GM18951 (cell line): ENCODE measurements around the gene C16orf95.

ENCODE experiments used
- POLR2A ChIP-seq: IDR thresholded peaks from 4 replicates; pipeline ENCODE4 v1.6.1; 2011; ENCODE audit warnings: mild to moderate bottlenecking; ENCODE audit not compliant: insufficient read length, insufficient read depth; ENCODE audit errors: extremely low read depth
- in situ Hi-C: fragments of 300-500 bp; cut with MboI; formaldehyde crosslinking; loops from one replicate; pipeline ENCODE4 v1.12.0; 2022; ENCODE audit warnings: low sequenced_read_pairs, mixed read lengths, inconsistent platforms; ENCODE audit not compliant: unreplicated experiment

The C16orf95 gene

DNA sequence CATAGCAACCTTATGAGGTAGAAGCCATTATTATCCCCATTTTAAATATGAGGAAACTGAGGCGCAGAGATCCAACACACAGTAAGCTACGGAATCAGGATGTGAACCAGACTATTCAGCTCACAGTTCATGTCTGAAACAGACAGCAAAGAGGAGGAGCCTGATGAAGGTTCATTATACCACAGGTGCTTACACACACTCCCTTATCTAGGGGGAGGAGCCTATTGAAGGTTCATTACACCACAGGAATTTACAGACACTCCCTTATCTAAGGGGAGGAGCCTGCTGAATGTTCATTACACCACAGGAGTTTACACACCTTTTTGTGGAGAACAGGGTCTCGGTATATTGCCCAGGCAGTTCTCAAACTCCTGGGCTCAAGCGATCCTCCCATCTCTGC lies 21.9 kb downstream of the C16orf95 start:
- in situ Hi-C loops: loop anchor here (25.0 kb wide), 1 partner anchor 733 kb away; the partner anchor contains the start of genes FOXC2 and MTHFSD
- TF ChIP-seq POLR2A: no peak

DNA sequence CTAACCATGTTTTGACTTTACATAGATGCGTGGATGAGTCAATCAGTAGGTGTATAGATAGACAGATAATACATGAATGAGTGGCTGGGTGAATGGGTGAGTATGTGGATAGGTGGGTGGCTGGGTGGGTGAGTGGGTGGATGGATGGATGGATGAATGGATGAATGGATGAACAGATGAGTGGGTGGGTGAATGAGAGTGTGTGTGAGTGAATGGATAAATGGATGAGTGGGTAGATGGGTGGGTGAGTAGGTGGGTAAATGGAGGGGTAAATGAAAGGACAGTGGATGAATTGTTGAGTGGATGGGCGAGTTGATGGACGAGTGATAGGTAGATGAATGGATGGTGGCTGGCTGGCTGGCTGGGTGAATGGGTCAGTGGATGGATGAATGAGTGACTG lies 23.2 kb downstream of the C16orf95 start:
- no peak for TF ChIP-seq POLR2A

DNA sequence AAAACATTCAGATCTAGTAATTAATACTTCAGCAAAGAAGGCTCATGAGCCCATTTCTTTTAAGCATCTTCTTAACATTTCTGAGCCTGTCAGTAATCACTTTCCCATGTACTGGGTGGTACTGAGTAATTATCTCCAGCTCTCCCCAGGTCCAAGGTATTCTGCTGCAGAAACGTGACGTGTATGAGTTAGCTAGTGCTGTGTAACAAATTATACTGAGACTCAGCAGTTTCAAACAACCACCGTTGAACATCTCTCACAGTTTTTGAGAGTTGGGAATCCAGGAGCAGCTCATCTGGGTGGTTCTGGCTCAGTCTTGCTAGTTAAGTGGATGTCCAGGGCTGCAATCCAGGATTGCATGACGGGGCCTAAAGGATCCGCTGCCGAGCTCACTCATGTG lies 25.2 kb downstream of the C16orf95 start:
- no peak for TF ChIP-seq POLR2A
- in situ Hi-C loops: loop anchor here (25.0 kb wide), 1 partner anchor 730 kb away; the partner anchor contains the start of genes FOXC2 and MTHFSD

More for the DNA sequence above, 23.2 kb downstream of the C16orf95 start:
- in situ Hi-C loops: loop anchor here (25.0 kb wide), 1 partner anchor 732 kb away; the partner anchor contains the start of genes FOXC2 and MTHFSD

DNA sequence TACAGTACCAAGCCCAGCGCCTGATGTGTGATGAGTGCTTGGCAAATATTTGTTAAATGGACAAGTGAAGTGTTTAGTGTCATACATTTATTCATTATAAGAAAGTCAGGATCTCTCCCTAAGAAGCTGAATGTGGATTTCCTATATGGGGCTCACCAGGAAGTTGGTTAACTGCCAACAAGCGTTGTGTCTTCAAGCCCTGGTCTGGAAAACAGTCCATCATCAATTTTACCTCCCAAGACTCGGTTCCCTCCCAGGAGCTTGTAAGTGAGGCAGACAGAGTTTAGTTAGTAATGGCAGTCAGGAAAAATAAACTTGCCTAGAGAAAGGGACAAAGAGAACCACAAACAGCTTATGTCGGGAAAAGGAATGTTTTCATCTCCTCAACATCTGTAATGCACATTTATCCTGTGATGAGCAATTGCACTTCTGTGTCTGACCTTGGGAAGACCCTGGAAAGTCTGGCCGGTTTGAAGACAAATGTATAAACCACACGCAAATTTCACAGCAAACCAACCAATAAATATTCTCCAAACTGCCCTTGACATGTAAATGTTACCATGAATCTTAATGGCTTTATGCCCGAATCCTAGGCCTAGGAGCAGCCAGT lies 28.3 kb downstream of the C16orf95 start:
- TF ChIP-seq POLR2A: no peak
- in situ Hi-C loops: loop anchor here (25.0 kb wide), 1 partner anchor 727 kb away; the partner anchor contains the start of genes FOXC2 and MTHFSD

DNA sequence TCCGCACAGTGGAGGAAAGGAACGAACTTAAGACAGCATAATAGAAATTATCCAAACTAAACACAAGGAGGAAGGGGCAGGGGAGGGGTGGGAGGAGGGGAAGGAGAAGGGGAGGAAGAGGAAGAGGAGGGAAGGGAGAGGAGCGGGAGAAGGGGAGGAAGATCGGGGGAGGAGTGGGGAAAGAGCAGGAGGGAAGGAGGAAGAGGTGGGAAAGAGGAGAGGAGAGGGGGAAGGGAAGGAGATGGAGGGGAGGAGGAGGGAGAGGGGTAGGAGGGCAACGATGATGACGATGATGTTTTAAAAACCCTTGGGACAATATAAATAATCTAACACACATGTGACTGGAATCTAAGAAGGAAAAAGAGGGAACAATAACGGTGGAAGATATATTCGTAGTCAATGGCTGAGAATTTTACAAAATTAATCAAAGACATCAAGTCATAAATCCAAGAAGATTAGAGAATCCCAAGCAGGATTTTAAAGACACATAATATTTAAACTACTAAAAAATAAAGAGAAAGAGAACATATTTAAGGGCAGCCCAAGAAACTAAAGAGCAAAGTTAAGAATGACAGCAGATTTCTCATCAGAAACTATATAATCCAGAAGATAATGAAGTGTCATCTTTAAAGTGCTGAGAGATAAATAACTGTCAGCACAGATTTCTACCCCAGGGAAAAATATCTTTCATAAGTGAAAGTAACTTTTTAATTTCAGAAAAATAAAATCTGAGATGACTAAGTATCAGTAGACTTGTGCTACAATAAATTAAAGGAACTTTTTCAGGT lies 30.2 kb downstream of the C16orf95 start:
- in situ Hi-C loops: loop anchor here (25.0 kb wide), 1 partner anchor 725 kb away; the partner anchor contains the start of genes FOXC2 and MTHFSD

DNA sequence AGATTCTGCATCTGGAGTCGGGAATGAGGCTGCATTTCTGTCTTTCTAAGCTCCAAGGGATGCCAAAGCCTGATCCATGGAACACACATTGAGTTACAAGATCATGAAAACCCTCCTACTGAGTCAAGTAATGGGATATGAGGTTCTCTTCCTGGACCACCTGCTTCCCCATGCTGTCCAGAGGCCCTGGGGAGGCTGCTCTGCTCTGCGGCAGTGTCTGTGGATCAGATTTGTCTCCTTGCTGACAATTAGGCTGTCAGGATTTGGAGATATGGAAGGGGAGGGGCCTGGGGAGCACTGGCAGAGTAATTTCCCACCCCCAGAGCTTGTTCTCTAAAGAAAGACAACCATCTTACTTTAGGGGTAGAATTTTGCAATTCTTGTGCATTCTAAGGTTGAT lies 33.0 kb downstream of the C16orf95 start:
- no peak for TF ChIP-seq POLR2A
- in situ Hi-C loops: loop anchor here (25.0 kb wide), 1 partner anchor 722 kb away; the partner anchor contains the start of genes FOXC2 and MTHFSD

More for the DNA sequence above, 30.2 kb downstream of the C16orf95 start:
- TF ChIP-seq POLR2A: no peak

DNA sequence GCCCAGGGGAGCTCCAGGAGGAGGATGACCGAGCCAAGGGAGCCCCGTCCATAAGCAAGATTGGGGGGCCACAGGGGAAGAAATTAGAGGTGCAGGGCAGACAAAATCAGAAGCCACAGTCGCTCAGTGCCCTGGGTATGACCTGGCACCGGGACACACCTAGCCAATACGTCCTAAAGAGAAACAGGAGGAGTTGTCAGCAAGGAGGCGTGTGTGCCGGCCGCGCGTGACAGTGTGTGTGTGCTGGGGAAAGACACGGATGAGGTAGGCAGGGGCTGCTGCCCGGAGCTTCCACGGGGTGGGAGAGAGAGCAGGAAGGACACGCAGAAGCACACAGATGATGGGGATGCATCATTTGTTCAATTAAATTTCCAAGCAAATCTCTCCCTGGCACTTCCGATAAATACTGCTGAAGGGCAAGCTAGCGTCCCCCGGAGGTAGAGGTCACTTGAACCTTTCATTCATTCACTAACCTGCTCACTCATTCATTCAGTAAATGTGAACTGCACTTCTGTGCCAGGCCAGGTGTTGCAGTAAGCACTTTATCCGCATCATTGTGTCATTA lies 38.0 kb downstream of the C16orf95 start:
- TF ChIP-seq POLR2A: no peak
- in situ Hi-C loops: loop anchor here (25.0 kb wide), 1 partner anchor 717 kb away; the partner anchor contains the start of genes FOXC2 and MTHFSD

DNA sequence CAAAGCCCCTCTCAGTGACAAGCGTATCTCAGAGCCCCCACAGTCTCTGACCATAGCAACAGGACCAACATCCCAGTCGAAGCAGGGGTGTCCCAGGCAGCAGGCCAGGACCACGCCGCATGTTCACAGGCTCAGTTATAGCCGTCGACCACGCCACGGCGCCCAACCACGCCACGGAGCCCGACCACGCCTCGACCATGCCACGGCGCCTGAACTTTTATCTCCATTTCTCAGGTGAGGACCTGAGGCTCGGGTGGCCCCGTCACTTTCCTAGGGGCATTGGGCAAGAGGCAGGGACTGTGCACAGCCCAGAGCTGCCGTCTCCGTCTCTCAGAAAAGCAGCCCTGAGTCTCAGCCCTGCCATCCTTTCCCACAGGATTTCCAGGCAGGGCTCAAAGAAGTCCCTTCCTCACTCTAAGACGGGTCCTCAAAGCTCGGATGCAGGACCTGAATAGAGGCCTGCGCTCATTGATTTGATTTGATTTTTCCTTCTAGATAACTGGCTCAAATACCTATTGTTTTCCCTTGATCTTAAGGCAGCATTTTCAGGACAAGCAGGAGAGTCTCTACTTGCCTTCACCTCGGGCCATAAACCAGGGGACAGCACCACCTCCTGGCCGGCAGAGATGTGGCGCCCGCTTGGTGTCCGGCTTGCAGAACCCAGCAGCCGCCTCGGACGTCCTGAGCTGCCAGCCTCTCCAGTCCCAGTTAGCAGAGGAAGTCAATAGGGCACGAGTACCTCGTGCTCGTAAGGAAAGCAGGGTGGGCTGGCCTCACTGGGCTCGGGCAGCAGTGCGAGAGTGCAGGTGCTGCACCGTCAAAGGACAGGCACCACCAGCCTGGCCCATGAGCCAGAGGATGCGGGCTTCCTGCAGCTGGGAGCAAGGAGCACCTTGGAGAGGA lies 38.8 kb downstream of the C16orf95 start:
- TF ChIP-seq POLR2A: no peak

DNA sequence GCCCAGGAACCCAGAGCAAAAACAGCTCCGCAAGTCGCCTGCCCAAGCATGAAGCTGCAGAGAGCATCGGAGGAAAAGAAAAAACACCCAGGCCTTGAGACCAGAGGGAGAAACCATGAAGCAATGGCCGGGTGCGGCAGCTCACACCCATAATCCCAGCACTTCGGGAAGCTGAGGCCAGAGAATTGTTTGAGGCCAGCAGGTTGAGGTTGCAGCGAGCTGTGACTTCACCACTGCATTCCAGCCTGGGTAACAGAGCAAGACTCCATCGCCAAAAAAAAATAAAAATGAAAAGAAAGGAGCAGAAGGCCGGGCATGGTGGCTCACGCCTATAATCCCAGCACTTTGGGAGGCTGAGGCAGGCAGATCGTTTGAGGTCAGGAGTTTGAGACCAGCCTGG lies 40.3 kb downstream of the C16orf95 start:
- no peak for TF ChIP-seq POLR2A
- in situ Hi-C loops: loop anchor here (25.0 kb wide), 1 partner anchor 715 kb away; the partner anchor contains the start of genes FOXC2 and MTHFSD

More for the DNA sequence above, 38.8 kb downstream of the C16orf95 start:
- in situ Hi-C loops: loop anchor here (25.0 kb wide), 1 partner anchor 716 kb away; the partner anchor contains the start of genes FOXC2 and MTHFSD

DNA sequence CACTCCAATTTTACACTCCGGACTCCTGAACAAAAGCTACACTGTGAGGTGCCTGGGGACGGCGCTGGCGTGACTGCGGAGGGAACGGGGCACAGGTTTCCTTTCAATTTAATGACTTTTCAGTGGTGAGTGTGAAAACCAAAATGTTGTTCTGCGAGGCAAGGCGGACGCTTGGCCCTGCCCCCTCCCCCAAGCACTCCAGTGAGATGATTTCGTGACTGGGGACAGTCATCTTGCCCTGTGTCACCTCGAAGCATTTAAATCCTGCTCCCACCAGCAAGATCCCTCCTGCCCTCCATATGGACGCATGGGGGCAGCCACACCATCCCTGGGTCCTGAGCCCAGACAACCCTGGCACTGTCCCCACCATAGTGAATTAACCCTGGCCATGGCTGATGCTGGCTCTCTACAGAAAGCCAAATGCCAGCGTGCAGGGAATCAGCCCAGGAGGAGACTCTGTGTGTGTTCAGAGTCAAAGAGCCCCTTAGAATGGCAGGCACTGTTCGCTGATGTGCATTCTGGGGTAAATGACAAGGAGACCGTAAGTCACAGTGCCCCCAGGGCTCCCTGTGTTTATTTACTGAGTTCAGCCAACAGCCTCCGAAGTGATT lies 41.0 kb downstream of the C16orf95 start:
- in situ Hi-C loops: loop anchor here (25.0 kb wide), 1 partner anchor 714 kb away; the partner anchor contains the start of genes FOXC2 and MTHFSD
- TF ChIP-seq POLR2A: no peak

DNA sequence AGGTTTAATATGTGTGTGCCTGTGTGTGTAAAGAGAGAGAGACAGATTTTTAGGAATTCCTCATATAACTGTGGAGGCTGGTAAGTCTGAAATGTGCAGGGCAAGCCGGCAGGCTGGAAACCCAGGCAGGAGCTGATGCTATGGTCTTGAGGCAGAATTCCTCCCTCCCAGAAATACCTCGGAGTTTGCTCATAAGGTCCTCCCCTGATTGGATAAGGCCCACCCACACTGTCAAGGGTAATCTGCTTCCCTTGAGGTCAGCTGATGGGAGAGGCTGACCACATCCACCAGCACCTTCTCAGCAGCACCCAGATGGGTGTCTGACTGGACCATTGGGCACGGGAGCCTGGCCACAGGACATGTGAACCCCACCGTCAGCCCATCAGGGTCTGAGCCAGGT lies 42.4 kb downstream of the C16orf95 start:
- TF ChIP-seq POLR2A: no peak
- in situ Hi-C loops: loop anchor here (25.0 kb wide), 1 partner anchor 712 kb away; the partner anchor contains the start of genes FOXC2 and MTHFSD
